ENCODE results near the gene KMT2B.
A peak's percentile ranks its signal among the peaks of the same experiment; 100 is the strongest.

The KMT2B gene

DNA sequence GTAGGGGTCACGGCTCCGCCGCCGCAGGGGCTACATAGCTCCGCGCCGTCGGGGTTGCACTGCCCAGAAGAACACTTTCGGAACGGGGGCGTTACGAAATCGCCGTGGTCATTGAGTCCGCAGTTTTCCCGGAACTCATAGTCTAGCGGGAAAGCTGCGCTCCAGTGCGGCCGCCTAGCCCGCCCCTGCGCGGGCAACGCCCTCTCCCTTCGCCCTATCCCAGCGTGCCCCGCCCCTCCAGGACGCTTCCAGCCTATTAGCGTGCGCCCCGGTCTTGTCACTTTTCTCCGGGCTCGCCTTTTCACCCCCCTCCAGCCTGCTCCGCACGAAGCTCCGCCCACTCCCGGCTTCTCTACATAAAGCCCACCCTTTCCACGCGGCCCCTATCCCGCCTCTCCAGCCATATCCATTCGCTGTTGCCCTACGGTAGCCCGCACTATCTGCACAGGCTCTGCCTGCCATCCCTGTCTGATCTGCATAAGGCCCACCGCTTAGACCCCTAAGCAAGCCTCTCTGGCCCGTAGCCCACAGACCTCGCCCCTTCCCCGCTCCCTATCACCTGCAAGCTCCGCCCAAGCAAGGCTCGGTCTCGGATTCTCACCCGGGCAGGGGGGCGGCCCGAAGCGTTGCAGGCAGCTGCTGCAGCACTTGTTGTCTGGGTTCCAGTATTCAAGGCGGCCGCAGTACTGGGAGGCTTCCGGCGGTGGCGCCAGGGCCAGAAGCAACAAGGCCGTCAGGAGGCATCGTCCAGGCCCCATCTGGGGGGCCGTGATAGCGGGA is 22.8 kb downstream of the KMT2B start:
- peak overlapping the region; percentile 55 for H3K9ac ChIP-seq (ENCODE audit: low read depth, low read length, poor library complexity, severe bottlenecking)
- peak overlapping the region; percentile 74 for H3K4me2 ChIP-seq (ENCODE audit: low read depth, low read length, poor library complexity, severe bottlenecking)
- peaks cover 23% of the 10 kb centered on the region; the same call in 1 of the 2 replicates for H3K36me3 ChIP-seq (ENCODE audit: insufficient read depth, low read length)
- peak overlapping the region; percentile 96 for H2AFZ ChIP-seq (ENCODE audit: low read length)
- no peaks in the 10 kb centered on the region for H3K9me2 ChIP-seq (replicated peaks; ENCODE audit: low read depth, low read length)
- TF ChIP-seq EZH2phosphoT487 (IDR thresholded peaks at IDR 0.05; ENCODE audit: borderline replicate concordance) = no peak
- TF ChIP-seq, protein P1, sequence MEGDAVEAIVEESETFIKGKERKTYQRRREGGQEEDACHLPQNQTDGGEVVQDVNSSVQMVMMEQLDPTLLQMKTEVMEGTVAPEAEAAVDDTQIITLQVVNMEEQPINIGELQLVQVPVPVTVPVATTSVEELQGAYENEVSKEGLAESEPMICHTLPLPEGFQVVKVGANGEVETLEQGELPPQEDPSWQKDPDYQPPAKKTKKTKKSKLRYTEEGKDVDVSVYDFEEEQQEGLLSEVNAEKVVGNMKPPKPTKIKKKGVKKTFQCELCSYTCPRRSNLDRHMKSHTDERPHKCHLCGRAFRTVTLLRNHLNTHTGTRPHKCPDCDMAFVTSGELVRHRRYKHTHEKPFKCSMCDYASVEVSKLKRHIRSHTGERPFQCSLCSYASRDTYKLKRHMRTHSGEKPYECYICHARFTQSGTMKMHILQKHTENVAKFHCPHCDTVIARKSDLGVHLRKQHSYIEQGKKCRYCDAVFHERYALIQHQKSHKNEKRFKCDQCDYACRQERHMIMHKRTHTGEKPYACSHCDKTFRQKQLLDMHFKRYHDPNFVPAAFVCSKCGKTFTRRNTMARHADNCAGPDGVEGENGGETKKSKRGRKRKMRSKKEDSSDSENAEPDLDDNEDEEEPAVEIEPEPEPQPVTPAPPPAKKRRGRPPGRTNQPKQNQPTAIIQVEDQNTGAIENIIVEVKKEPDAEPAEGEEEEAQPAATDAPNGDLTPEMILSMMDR (conservative IDR thresholded peaks at IDR 0.05; ENCODE audit: low read length) = peak; percentile 52
- H3K4me3 ChIP-seq (ENCODE audit: low read length, poor library complexity, severe bottlenecking) = peak overlapping the region; percentile 79
- peaks cover 7% of the 10 kb centered on the region for H3K4me1 ChIP-seq (ENCODE audit: insufficient read depth, low read length, poor library complexity, severe bottlenecking)
- H3K9me3 ChIP-seq (ENCODE audit: insufficient read depth, low read depth, low read length) = no peaks in the 10 kb centered on the region
- H3K79me2 ChIP-seq (ENCODE audit: insufficient read depth, low read length) = no peaks in the 10 kb centered on the region; the same call in 1 of the 2 replicates
- H3K27me3 ChIP-seq (ENCODE audit: insufficient read depth, low read length, poor library complexity, severe bottlenecking) = no peaks in the 10 kb centered on the region
- H4K20me1 ChIP-seq (ENCODE audit: insufficient read depth, low read length, poor library complexity, severe bottlenecking) = no peaks in the 10 kb centered on the region
- H3F3A ChIP-seq (ENCODE audit: low read depth) = no peaks in the 10 kb centered on the region

DNA sequence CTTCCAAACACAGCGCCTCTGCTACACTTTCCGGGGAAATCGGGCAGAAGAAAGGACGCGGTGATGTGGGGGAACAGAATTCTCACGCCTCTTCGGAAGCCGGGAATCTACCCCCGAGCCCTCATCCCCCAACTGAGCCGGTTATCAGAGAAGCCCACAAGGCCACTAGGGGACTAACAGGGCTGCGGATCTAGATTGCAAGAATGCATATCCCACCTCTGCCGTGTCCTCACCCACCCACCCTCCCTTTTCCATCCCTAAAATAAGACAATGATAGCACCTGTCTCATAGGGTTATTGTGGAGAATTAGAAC is 23.4 kb downstream of the KMT2B start:
- TF ChIP-seq EZH2phosphoT487 (IDR thresholded peaks at IDR 0.05; ENCODE audit: borderline replicate concordance) = no peak
- TF ChIP-seq, protein P1 (conservative IDR thresholded peaks at IDR 0.05; ENCODE audit: low read length) = 0 out of 2 replicates have a peak, but pooled peaks have one; percentile 27

DNA sequence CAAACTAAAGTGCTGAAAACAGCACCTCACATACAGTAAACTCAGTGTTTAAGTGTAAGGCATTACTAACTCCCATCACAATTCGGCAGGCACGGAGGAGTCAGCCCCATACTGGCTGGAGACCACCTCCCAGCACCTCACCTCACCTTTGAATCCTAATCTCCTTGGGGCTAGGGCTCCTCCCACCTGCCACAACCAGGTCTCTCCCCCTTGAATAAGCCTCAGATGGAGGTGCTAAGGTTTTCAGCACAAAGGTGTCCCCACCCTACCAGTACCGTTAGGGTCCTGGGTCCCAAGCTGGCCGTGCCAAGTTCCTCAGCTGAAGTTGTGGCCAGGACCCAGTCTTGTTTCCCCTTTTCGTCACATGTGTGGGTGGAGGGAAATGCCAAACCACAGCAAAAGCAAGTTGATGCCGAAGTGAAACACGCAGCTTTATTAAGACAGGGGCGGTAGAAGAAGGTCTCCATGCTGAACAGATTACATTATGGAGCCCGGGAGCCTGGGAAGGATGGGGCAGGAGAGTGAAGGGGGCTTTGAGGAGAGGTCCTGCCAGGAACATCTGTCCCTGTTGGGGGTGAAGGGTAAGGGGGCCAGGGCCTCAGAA is 24.4 kb downstream of the KMT2B start, which contains the start of gene IGFLR1:
Gene IGFLR1, minus strand, starts transcription at position 332 of the 604 bp plus-strand sequence. CDS start 1,272 bp downstream, outside the sequence.
- H3K79me2 ChIP-seq (ENCODE audit: insufficient read depth, low read length) = peaks cover 8% of the 10 kb centered on the region
- peak within 1 kb of the TSS; percentile 74 for H3K4me2 ChIP-seq (ENCODE audit: low read depth, low read length, poor library complexity, severe bottlenecking)
- H3K9me3 ChIP-seq (ENCODE audit: insufficient read depth, low read depth, low read length) = no peaks in the 10 kb centered on the region
- no peaks in the 10 kb centered on the region for H3K9me2 ChIP-seq (replicated peaks; ENCODE audit: low read depth, low read length)
- no peaks in the 10 kb centered on the region for H3F3A ChIP-seq (ENCODE audit: low read depth)
- H3K4me1 ChIP-seq (ENCODE audit: insufficient read depth, low read length, poor library complexity, severe bottlenecking) = peaks cover 18% of the 10 kb centered on the region
- no peaks in the 10 kb centered on the region for H4K20me1 ChIP-seq (ENCODE audit: insufficient read depth, low read length, poor library complexity, severe bottlenecking)
- peak within 1 kb of the TSS; percentile 55 for H3K9ac ChIP-seq (ENCODE audit: low read depth, low read length, poor library complexity, severe bottlenecking)
- no peaks in the 10 kb centered on the region for H3K27me3 ChIP-seq (ENCODE audit: insufficient read depth, low read length, poor library complexity, severe bottlenecking)
- H3K36me3 ChIP-seq (ENCODE audit: insufficient read depth, low read length) = peaks cover 18% of the 10 kb centered on the region; the same call in 1 of the 2 replicates
- peak within 1 kb of the TSS; percentile 79 for H3K4me3 ChIP-seq (ENCODE audit: low read length, poor library complexity, severe bottlenecking)
- no peak within 1 kb of the TSS for H2AFZ ChIP-seq (ENCODE audit: low read length)
- no peak for TF ChIP-seq EZH2phosphoT487 (IDR thresholded peaks at IDR 0.05; ENCODE audit: borderline replicate concordance)
- TF ChIP-seq, protein P1 (conservative IDR thresholded peaks at IDR 0.05; ENCODE audit: low read length) = no peak

More for the DNA sequence above, 23.4 kb downstream of the KMT2B start:
- Histone ChIP-seq H3K9me2 (replicated peaks; ENCODE audit: low read depth, low read length) (no peaks in the 10 kb centered on the region), H3K9ac (ENCODE audit: low read depth, low read length, poor library complexity, severe bottlenecking) (peak overlapping the region; percentile 55), H3K9me3 (ENCODE audit: insufficient read depth, low read depth, low read length) (no peaks in the 10 kb centered on the region), H3K4me3 (ENCODE audit: low read length, poor library complexity, severe bottlenecking) (peak overlapping the region; percentile 79), H4K20me1 (ENCODE audit: insufficient read depth, low read length, poor library complexity, severe bottlenecking) (no peaks in the 10 kb centered on the region), H2AFZ (ENCODE audit: low read length) (peak overlapping the region; percentile 96), H3K4me2 (ENCODE audit: low read depth, low read length, poor library complexity, severe bottlenecking) (peak overlapping the region; percentile 74), H3K36me3 (ENCODE audit: insufficient read depth, low read length) (peaks cover 23% of the 10 kb centered on the region; the same call in 1 of the 2 replicates), H3K27me3 (ENCODE audit: insufficient read depth, low read length, poor library complexity, severe bottlenecking) (no peaks in the 10 kb centered on the region), H3F3A (ENCODE audit: low read depth) (no peaks in the 10 kb centered on the region), H3K79me2 (ENCODE audit: insufficient read depth, low read length) (peaks cover 5% of the 10 kb centered on the region), H3K4me1 (ENCODE audit: insufficient read depth, low read length, poor library complexity, severe bottlenecking) (peaks cover 13% of the 10 kb centered on the region)

All from Loucy (cell line).